Thyroid gland (tissue), 4 donors: ENCODE measurements around the gene ZNF138.

Experiments
- POLR2A ChIP-seq, 2 donors: fragments of 450-650 bp; IDR thresholded peaks; one replicate each; pipeline ENCODE4 v1.6.1; 2017; ENCODE audit warnings: antibody characterized with exemption in 2 of 2, mild to moderate bottlenecking in 2 of 2, moderate library complexity in 1 of 2
- TF ChIP-seq, protein P1 (sequence below), 6 experiments: fragments of 200-600 bp in 3 of 6; fragments of 450-650 bp in 3 of 6; sonication (generic) in 3 of 6; IDR thresholded peaks; one replicate each; pipeline ENCODE4 v1.5.1; 2016 to 2019; ENCODE audit warnings: antibody characterized with exemption in 6 of 6, mild to moderate bottlenecking in 2 of 6, inconsistent platforms in 1 of 6, moderate library complexity in 1 of 6

DNA sequence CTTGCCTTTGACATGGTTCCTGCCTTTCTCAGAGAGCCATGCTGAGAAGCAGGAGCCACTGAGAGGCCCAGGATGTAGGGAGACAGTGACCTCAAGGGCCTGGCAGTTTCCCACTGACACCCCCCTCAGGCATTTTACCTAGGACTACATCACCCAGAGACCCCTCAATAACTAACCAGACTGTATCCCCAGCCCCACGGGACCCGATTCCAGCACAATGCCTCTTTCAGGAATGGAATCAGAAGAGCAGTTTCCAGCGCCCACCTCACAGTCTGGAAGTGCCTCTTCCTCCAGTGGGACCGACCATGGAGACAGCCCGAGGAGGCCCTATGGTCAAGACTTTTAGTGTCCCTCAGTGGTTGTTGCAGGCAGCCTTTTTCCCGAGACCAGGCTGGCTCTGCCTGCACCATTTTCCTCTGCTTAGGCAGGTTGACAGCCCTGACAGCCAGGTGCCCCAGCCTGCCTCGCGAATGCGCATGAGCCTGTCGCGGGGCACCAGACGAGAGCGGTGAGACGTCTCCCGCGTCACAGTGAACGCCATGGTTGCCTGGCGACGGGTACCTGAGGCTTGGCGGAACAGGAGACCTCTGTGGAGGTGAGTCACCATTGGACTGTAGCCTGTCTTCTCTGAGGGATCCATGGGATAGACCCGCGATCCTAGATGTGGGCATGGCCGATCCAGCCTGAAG is 80.5 kb downstream of the ZNF138 start:
- TF ChIP-seq, protein P1, sequence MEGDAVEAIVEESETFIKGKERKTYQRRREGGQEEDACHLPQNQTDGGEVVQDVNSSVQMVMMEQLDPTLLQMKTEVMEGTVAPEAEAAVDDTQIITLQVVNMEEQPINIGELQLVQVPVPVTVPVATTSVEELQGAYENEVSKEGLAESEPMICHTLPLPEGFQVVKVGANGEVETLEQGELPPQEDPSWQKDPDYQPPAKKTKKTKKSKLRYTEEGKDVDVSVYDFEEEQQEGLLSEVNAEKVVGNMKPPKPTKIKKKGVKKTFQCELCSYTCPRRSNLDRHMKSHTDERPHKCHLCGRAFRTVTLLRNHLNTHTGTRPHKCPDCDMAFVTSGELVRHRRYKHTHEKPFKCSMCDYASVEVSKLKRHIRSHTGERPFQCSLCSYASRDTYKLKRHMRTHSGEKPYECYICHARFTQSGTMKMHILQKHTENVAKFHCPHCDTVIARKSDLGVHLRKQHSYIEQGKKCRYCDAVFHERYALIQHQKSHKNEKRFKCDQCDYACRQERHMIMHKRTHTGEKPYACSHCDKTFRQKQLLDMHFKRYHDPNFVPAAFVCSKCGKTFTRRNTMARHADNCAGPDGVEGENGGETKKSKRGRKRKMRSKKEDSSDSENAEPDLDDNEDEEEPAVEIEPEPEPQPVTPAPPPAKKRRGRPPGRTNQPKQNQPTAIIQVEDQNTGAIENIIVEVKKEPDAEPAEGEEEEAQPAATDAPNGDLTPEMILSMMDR (IDR thresholded peaks at IDR 0.05): no peak
- TF ChIP-seq POLR2A (IDR thresholded peaks at IDR 0.05): no peak
